ENCODE measurements around the gene SLC38A10.

Gene SLC38A10

DNA sequence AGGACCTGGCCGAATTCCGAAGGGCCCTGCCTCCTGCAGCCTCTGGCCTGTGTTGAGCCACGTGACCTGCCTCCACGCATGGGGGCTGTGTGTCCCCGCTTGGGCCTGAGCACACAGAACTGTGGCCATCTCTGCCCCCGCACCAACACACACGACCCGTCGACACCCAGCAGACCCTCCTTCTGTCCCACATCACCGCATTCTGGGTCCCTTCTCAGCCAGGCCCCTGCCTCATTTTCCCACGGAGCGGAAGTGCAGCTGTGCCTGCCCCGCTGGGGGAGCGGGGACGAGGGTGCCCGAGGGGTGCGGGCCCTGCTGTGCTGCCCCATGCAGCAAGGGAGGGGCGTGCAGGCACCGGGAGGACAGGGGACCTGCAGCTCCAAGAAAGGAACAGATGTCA is 37.6 kb downstream of the SLC38A10 start:
- in situ Hi-C loops (cut with MboI; ENCODE audit: low pct_unique_long_range_greater_than_20kb, low sequenced_read_pairs, unreplicated experiment): no loop called here

DNA sequence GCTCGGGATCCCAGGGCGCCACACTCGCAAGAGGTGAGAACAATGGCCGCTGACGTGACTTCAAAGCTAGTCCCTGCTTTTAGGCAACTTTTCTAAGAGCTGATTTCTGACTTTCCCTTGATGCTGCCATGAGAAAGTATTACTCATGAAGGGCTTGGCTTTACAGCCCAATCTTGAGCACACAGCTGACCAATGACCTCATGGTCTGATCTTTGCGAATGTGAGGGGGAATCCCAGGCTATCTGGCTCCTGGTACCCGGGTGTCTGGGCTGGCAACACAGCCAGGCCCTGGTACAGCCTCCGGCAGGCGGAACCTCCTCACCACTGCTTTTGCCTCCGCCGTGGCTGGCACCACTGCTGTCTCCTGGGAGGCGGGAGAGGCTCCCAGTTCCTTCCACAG is 38.5 kb downstream of the SLC38A10 start:
- in situ Hi-C loops (cut with MboI; ENCODE audit: low pct_unique_long_range_greater_than_20kb, low sequenced_read_pairs, unreplicated experiment): no loop called here
- DNase-seq (ENCODE audit: low spot score): no peak
- TF ChIP-seq, protein P1, sequence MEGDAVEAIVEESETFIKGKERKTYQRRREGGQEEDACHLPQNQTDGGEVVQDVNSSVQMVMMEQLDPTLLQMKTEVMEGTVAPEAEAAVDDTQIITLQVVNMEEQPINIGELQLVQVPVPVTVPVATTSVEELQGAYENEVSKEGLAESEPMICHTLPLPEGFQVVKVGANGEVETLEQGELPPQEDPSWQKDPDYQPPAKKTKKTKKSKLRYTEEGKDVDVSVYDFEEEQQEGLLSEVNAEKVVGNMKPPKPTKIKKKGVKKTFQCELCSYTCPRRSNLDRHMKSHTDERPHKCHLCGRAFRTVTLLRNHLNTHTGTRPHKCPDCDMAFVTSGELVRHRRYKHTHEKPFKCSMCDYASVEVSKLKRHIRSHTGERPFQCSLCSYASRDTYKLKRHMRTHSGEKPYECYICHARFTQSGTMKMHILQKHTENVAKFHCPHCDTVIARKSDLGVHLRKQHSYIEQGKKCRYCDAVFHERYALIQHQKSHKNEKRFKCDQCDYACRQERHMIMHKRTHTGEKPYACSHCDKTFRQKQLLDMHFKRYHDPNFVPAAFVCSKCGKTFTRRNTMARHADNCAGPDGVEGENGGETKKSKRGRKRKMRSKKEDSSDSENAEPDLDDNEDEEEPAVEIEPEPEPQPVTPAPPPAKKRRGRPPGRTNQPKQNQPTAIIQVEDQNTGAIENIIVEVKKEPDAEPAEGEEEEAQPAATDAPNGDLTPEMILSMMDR (IDR thresholded peaks at IDR 0.05; ENCODE audit: extremely low read depth, insufficient read depth, missing control alignments): no peak

More for the DNA sequence above, 37.6 kb downstream of the SLC38A10 start:
- no peak for DNase-seq (ENCODE audit: low spot score)
- TF ChIP-seq, protein P1 (IDR thresholded peaks at IDR 0.05; ENCODE audit: extremely low read depth, insufficient read depth, missing control alignments): no peak

DNA sequence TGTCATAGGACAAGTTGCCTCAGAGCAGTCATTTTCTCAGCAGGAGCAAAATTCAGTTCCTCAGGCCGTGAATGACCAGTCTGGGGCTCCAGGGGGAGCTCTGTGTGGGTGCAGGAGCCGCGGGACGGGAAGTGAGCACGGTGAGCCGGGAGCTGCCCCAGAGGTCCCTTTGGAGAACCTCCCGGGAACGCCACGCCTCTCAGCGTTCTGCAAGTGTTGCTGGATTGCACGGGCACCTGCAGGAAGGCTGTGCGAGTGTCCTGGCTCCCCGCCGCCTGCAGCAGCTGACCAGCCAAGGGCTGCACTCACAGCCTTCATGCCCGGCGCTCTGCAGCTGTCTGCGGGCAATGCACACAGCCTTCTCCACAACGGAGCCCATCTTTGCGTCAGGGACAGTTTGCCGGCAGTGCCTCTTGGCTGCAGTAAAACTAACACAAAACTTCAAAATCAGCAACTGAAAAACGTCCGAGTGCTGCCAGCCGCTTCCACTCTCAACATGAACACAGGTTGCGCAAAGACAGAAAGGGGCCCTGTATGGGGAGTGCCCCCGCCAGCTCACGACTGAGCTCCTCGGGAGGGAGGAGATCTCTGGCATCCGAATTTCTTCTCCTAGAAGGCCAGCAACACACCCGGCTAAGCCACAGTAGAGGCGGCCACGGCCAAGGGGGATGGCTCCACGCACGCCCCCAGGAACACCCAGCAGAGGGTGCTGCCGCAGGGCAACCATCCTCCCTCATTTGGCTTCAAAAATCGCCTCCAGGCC is 40.0 kb downstream of the SLC38A10 start:
- DNase-seq (ENCODE audit: low spot score): no peak
- TF ChIP-seq, protein P1 (IDR thresholded peaks at IDR 0.05; ENCODE audit: extremely low read depth, insufficient read depth, missing control alignments): no peak
- in situ Hi-C loops (cut with MboI; ENCODE audit: low pct_unique_long_range_greater_than_20kb, low sequenced_read_pairs, unreplicated experiment): no loop called here

DNA sequence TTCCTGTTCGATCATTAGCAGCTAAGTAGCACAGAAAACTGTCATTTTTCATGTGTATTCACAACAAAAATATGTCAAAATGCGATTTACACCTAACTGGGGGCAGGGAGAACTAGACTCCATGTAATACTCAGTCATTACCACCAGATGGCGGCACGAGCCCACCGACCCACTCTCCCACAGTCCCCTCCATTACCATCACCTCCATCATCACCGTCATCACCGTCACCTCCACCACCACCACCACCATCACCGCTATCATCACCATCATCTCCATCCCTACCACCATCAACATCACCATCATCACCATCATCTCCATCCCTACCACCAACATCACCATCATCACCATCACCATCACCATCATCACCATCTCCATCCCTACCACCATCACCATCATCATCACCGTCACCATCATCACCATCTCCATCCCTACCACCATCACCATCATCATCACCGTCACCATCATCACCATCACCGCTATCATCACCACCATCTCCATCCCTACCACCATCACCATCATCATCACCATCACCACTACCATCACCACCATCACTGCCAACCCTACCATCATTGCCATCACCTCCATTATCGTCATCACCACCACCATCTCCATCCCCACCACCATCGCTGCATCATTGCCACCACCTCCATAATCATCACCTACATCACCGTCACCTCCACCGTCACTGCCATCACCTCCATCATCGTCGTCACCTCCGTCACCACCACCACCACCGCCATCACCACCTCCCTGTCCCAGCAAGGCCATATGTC is 41.6 kb downstream of the SLC38A10 start:
- in situ Hi-C loops (cut with MboI; ENCODE audit: low pct_unique_long_range_greater_than_20kb, low sequenced_read_pairs, unreplicated experiment): no loop called here
- TF ChIP-seq, protein P1 (IDR thresholded peaks at IDR 0.05; ENCODE audit: extremely low read depth, insufficient read depth, missing control alignments): peak; percentile 70
- DNase-seq (ENCODE audit: low spot score): peak; percentile 80

DNA sequence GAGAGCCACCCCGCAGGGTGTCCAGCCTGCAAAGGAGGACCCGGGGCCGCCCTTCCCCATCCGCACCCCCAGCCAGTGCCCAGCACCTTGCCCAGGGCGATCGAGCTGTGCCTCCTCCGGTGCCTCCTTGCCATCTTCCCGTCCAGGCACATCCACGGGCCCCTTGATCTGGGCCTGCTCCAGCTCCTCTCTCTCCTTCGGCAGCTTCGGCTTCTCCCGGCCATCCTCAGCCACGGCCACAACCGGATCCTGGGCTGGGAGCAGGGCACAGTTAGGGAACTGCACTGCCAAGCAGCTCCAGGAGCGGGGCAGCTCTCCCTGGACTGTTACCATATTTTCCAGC is 42.1 kb downstream of the SLC38A10 start:
- TF ChIP-seq, protein P1 (IDR thresholded peaks at IDR 0.05; ENCODE audit: extremely low read depth, insufficient read depth, missing control alignments): no peak

DNA sequence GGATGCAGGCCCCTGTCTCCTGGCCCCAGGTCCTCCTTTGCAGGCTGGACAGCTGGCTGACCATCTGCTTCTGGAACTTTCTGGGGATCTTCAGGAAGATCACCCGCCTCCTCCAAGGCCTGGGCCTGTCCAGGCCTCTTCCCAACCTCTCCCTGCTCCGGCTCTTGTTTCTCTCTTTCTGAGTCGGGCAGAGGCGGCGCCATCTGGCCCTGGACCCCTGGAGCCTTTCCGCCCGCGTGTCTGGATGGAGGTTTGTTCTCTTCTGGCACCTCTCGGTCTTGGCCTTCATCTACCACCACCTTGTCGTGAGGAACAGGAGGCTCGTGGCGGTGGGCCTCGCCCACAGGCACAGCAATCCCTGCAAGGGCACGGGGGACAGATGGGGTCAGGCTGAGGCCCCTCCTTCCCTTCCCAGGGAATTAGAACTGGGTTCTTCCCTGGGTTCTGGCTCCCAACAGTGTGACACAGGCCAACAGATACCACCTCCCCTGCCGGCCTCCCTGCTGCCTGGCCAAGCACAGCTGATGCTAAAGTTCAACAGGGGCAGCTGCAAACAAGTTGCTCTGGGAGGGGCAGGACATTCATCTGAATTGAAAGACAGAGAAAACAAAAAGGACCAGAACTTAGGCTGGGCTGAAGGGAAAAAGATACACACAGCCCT is 42.7 kb downstream of the SLC38A10 start:
- TF ChIP-seq, protein P1 (IDR thresholded peaks at IDR 0.05; ENCODE audit: extremely low read depth, insufficient read depth, missing control alignments): no peak
- in situ Hi-C loops (cut with MboI; ENCODE audit: low pct_unique_long_range_greater_than_20kb, low sequenced_read_pairs, unreplicated experiment): no loop called here
- DNase-seq (ENCODE audit: low spot score): no peak

More for the DNA sequence above, 42.1 kb downstream of the SLC38A10 start:
- no peak for DNase-seq (ENCODE audit: low spot score)
- in situ Hi-C loops (cut with MboI; ENCODE audit: low pct_unique_long_range_greater_than_20kb, low sequenced_read_pairs, unreplicated experiment): no loop called here
